ENCODE data around the gene AMPD2. TPM values are rescaled to one million over a fixed set of nuclear protein-coding genes. Genes with fewer than 3 reads are reported as not detected.

Gene AMPD2
- total and polyA plus RNA-seq, 8 donors: 38.7 to 86.9 (median 49.0) TPM

GRCh38 chr1:109579491-109579890 lies 40.1 kb upstream of the AMPD2 start:
- no peak overlapping the region for H3K4me3 ChIP-seq
- H3K4me1 ChIP-seq: peaks cover 0 to 13% of the 10 kb centered on the region in 2 donors
- no peaks in the 10 kb centered on the region for H3K9me3 ChIP-seq
- DNase-seq (peak in 1 of 4 donors; percentile 13), ATAC-seq (no peak)
- H3K27ac ChIP-seq: no peak overlapping the region
- no peaks in the 10 kb centered on the region for H3K27me3 ChIP-seq
- intact Hi-C loops (cut with DNase I): no loop called here
- H3K36me3 ChIP-seq: peaks cover 0 to 85% of the 10 kb centered on the region in 2 donors
- TF ChIP-seq CTCF (IDR thresholded peaks at IDR 0.05): no peak

- H3K36me3 ChIP-seq: peaks cover 0 to 88% of the 10 kb centered on the region in 2 donors
- ATAC-seq (no peak), DNase-seq (no peak)
- H3K9me3 ChIP-seq: no peaks in the 10 kb centered on the region
- H3K4me1 ChIP-seq: no peaks in the 10 kb centered on the region
- no peak overlapping the region for H3K27ac ChIP-seq
- no peaks in the 10 kb centered on the region for H3K27me3 ChIP-seq
- no peak for TF ChIP-seq CTCF (IDR thresholded peaks at IDR 0.05)
- no peak overlapping the region for H3K4me3 ChIP-seq
- intact Hi-C loops (cut with DNase I): no loop called here
These were observed 37.6 kb upstream of the AMPD2 start for GRCh38 chr1:109582021-109582420.

GRCh38 chr1:109584766-109585165 lies 34.9 kb upstream of the AMPD2 start:
- intact Hi-C loops (cut with DNase I): no loop called here
- no peaks in the 10 kb centered on the region for H3K9me3 ChIP-seq
- H3K36me3 ChIP-seq: peaks cover 0 to 89% of the 10 kb centered on the region in 2 donors
- no peak overlapping the region for H3K27ac ChIP-seq
- H3K27me3 ChIP-seq: no peaks in the 10 kb centered on the region
- DNase-seq: no peak
- no peaks in the 10 kb centered on the region for H3K4me1 ChIP-seq
- no peak for TF ChIP-seq CTCF (IDR thresholded peaks at IDR 0.05)
- H3K4me3 ChIP-seq: no peak overlapping the region
- no peak for ATAC-seq

GRCh38 chr1:109586055-109586454 lies 33.6 kb upstream of the AMPD2 start:
- no peaks in the 10 kb centered on the region for H3K4me1 ChIP-seq
- DNase-seq (no peak), ATAC-seq (no peak)
- H3K9me3 ChIP-seq: no peaks in the 10 kb centered on the region
- H3K27ac ChIP-seq: no peak overlapping the region
- intact Hi-C loops (cut with DNase I): no loop called here
- peaks cover 0 to 88% of the 10 kb centered on the region in 2 donors for H3K36me3 ChIP-seq
- H3K27me3 ChIP-seq: no peaks in the 10 kb centered on the region
- no peak for TF ChIP-seq CTCF (IDR thresholded peaks at IDR 0.05)
- no peak overlapping the region for H3K4me3 ChIP-seq

- no peaks in the 10 kb centered on the region for H3K9me3 ChIP-seq
- no peak for DNase-seq
- TF ChIP-seq CTCF (IDR thresholded peaks at IDR 0.05): no peak
- no peaks in the 10 kb centered on the region for H3K27me3 ChIP-seq
- peak overlapping the region in 1 of 2 donors; percentile 45 for H3K27ac ChIP-seq
- peaks cover 0 to 87% of the 10 kb centered on the region in 2 donors for H3K36me3 ChIP-seq
- no peak overlapping the region for H3K4me3 ChIP-seq
- intact Hi-C loops (cut with DNase I): no loop called here
- H3K4me1 ChIP-seq: no peaks in the 10 kb centered on the region
- no peak for ATAC-seq
These were observed 30.5 kb upstream of the AMPD2 start for GRCh38 chr1:109589177-109589576.

All from left lung (tissue), 10 donors.